ENCODE measurements around the gene LSM14B. TPM values are rescaled to one million over a fixed set of nuclear protein-coding genes. Genes with fewer than 3 reads are reported as not detected.
A peak's percentile ranks its signal among the peaks of the same experiment; 100 is the strongest.

Gene LSM14B
- total RNA-seq, 4 donors from 2014 or later, result 28.0 to 52.5 (median 36.2) TPM

- Histone ChIP-seq H3K27me3 (no peaks in the 10 kb centered on the region), H3K9me3 (no peaks in the 10 kb centered on the region), H3K4me1 (peaks cover 38 to 49% of the 10 kb centered on the region in 2 donors), H3K36me3 (peaks cover 0 to 35% of the 10 kb centered on the region in 2 donors), H3K27ac (peak overlapping the region; percentile 91 to 97 (median 94)), H3K4me3 (peak overlapping the region; percentile 68 to 73 (median 69))
- DNase-seq, result peak in 1 of 2 donors; percentile 37
- intact Hi-C loops (cut with DNase I; ENCODE audit: low total_unique reads), result loop anchor here (1.0 to 2.0 kb wide), 4 partner anchors 11 to 115 kb away; partner anchors contain the start of genes MTG2, OSBPL2, PSMA7 and SS18L1
- ATAC-seq, result peak; percentile 4 to 6
- in situ Hi-C loops (cut with MboI; ENCODE audit: low sequenced_read_pairs in 4 of 4), result loop anchor here in 1 of 4 donors (10.0 kb wide), 1 partner anchor 58 kb away; the partner anchor contains the start of gene TAF4
- no peak for TF ChIP-seq CTCF (IDR thresholded peaks at IDR 0.05 in 4 of 5, conservative IDR thresholded peaks at IDR 0.05 in 1 of 5)
- TF ChIP-seq POLR2A (IDR thresholded peaks at IDR 0.05), result no peak
Observed at GRCh38 chr20:62122654-62123449, 577 bp downstream of the LSM14B start.

- DNase-seq (no peak), ATAC-seq (no peak)
- Histone ChIP-seq H3K9me3 (no peaks in the 10 kb centered on the region), H3K4me1 (peaks cover 30 to 42% of the 10 kb centered on the region in 2 donors), H3K36me3 (peaks cover 0 to 41% of the 10 kb centered on the region in 2 donors), H3K4me3 (peak overlapping the region; percentile 68 to 73 (median 69)), H3K27me3 (no peaks in the 10 kb centered on the region), H3K27ac (peak overlapping the region; percentile 91 to 97 (median 94))
- TF ChIP-seq POLR2A (IDR thresholded peaks at IDR 0.05), result no peak
- no peak for TF ChIP-seq CTCF (IDR thresholded peaks at IDR 0.05 in 4 of 5, conservative IDR thresholded peaks at IDR 0.05 in 1 of 5)
- in situ Hi-C loops (cut with MboI; ENCODE audit: low sequenced_read_pairs in 4 of 4), result loop anchor here in 1 of 4 donors (10.0 kb wide), 1 partner anchor 59 kb away; the partner anchor contains the start of gene TAF4
- intact Hi-C loops (cut with DNase I; ENCODE audit: low total_unique reads), result loop anchor here (1.0 to 2.0 kb wide), 2 partner anchors 11 to 59 kb away; partner anchors contain the start of gene MTG2
Observed at GRCh38 chr20:62123450-62124118, 1.3 kb downstream of the LSM14B start.

- no peak for ATAC-seq
- no peak overlapping the region for H3K4me3 ChIP-seq
- H3K9me3 ChIP-seq, result no peaks in the 10 kb centered on the region
- no peaks in the 10 kb centered on the region for H3K27me3 ChIP-seq
- H3K4me1 ChIP-seq, result peaks cover 14 to 18% of the 10 kb centered on the region in 2 donors
- no peak for DNase-seq
- H3K36me3 ChIP-seq, result peaks cover 0 to 67% of the 10 kb centered on the region in 2 donors
- TF ChIP-seq CTCF (IDR thresholded peaks at IDR 0.05 in 4 of 5, conservative IDR thresholded peaks at IDR 0.05 in 1 of 5), result no peak
- TF ChIP-seq POLR2A (IDR thresholded peaks at IDR 0.05), result no peak
- no peak overlapping the region for H3K27ac ChIP-seq
- intact Hi-C loops (cut with DNase I; ENCODE audit: low total_unique reads), result no loop called here
- in situ Hi-C loops (cut with MboI; ENCODE audit: low sequenced_read_pairs in 4 of 4), result loop anchor here in 2 of 4 donors (10.0 to 25.0 kb wide), 2 partner anchors 61 to 114 kb away; partner anchors contain the start of gene TAF4 (in 1 of the 2)
Observed at GRCh38 chr20:62126141-62126540, 3.9 kb downstream of the LSM14B start.

- in situ Hi-C loops (cut with MboI; ENCODE audit: low sequenced_read_pairs in 4 of 4), result loop anchor here in 2 of 4 donors (10.0 to 25.0 kb wide), 2 partner anchors 63 to 115 kb away; partner anchors contain the start of gene TAF4 (in 1 of the 2)
- peaks cover 0 to 77% of the 10 kb centered on the region in 2 donors for H3K36me3 ChIP-seq
- intact Hi-C loops (cut with DNase I; ENCODE audit: low total_unique reads), result no loop called here
- TF ChIP-seq CTCF (IDR thresholded peaks at IDR 0.05 in 4 of 5, conservative IDR thresholded peaks at IDR 0.05 in 1 of 5) (no peak), POLR2A (IDR thresholded peaks at IDR 0.05) (no peak)
- DNase-seq, result no peak
- no peak overlapping the region for H3K4me3 ChIP-seq
- no peak for ATAC-seq
- no peaks in the 10 kb centered on the region for H3K9me3 ChIP-seq
- no peaks in the 10 kb centered on the region for H3K27me3 ChIP-seq
- H3K27ac ChIP-seq, result no peak overlapping the region
- H3K4me1 ChIP-seq, result peaks cover 19 to 20% of the 10 kb centered on the region in 2 donors
Observed at GRCh38 chr20:62127799-62128198, 5.5 kb downstream of the LSM14B start.
